HG02678 (cell line): ENCODE data around the gene IDUA.
"Not testable (repeated sequence)": the region's sequence is repeated elsewhere in the genome, so short reads cannot be mapped to it uniquely, and the experiment has no call there.

Source experiments
- ATAC-seq: cut with Tn5 transposase; IDR thresholded peaks from one replicate; pipeline ENCODE4 v1.9.1; 2021; ENCODE audit warnings: mild to moderate bottlenecking, moderate library complexity; ENCODE audit not compliant: unreplicated experiment

Gene IDUA

DNA sequence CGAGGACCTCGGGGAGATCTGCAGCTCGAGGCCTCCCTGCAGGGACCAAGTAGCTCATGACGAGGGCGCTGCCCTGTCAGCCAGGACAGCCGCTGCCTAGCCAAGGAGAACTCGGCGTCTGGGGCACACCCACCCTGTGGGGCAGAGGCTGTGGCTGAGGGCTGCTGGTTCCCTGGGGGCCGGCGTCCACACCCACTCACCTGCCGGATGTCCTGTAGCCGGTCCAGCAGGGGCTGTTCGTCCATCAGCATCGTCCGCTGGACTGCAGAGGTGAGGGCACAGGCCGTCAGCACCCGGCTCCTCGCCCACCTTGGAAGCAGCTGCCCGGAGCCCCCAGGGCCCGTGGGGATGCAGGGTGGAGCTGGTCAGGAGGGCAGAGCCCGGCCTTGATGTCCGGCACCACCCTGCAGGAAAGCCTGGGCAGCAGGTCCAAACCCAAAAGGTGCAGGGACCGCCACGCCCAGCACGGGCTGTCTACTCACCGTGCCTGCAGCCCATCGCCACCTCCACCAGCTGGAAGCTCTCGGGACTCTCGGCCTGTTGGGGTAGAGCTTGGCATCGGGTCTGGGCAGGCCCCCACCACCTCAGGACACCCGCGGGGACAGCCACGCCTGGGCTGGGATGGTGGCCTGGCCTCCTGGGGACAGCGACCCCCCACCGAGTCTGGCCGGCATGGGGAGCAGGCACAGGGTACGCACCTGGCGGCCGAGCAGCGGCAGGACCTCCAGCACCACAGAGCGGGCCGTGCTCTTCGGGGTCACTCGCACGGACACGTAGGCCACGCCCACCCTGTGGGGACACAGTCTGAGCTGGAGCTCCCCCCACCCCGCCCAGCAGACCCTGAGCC is 20.4 kb upstream of the IDUA start:
- ATAC-seq = no peak

- no peak for ATAC-seq
Observed at GRCh38 chr4:967113-968104, 19.4 kb upstream of the IDUA start.

GRCh38 chr4:968221-968620 is 18.6 kb upstream of the IDUA start:
- no peak for ATAC-seq

GRCh38 chr4:968621-969394 is 18.0 kb upstream of the IDUA start:
- ATAC-seq = no peak

- ATAC-seq = no peak
Observed at GRCh38 chr4:970046-970745, 16.6 kb upstream of the IDUA start.

GRCh38 chr4:970854-971520 is 15.9 kb upstream of the IDUA start:
- no peak for ATAC-seq

DNA sequence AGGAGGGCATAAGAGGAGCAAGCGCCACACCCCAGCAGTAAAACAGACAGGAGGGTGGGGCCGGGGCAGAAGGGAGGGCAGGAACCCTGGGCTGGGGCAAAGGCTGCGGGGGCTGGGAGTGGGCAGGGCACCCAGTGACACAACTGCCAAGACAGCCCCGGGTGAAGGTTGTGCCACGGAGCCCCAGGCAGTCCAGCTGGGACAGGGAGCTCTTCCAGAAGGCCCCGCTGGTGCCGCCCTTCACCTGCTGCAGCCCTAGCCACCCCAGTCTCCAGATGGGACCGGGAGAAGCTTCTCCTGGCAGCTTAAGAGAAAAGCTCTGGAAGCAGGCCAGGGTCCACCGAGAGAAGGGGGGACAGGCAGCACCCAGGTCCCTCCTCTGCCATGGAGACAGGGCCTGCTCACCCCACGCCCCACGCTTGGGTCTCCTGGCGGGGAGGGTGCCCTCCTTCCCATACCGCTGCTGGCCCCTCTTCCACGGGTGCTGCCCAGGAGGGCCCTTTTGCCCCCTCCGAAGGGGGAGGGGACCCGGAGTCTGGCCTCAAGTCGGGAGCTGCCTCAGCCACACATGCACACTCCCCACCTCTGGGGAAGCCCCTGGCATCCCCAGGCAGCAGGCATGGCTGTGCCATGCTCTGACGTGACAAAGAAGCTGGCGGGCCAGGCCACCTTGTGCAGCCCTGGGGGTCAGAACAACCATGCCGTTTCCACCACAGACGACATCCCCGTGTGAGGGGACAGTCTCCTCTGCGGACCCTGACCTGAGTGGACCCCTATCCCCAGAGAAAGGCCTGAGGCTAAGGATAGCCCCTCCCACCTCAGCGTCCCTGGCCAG is 15.0 kb upstream of the IDUA start:
- no peak for ATAC-seq

GRCh38 chr4:972651-973424 is 14.0 kb upstream of the IDUA start:
- ATAC-seq = peak; percentile 36

DNA sequence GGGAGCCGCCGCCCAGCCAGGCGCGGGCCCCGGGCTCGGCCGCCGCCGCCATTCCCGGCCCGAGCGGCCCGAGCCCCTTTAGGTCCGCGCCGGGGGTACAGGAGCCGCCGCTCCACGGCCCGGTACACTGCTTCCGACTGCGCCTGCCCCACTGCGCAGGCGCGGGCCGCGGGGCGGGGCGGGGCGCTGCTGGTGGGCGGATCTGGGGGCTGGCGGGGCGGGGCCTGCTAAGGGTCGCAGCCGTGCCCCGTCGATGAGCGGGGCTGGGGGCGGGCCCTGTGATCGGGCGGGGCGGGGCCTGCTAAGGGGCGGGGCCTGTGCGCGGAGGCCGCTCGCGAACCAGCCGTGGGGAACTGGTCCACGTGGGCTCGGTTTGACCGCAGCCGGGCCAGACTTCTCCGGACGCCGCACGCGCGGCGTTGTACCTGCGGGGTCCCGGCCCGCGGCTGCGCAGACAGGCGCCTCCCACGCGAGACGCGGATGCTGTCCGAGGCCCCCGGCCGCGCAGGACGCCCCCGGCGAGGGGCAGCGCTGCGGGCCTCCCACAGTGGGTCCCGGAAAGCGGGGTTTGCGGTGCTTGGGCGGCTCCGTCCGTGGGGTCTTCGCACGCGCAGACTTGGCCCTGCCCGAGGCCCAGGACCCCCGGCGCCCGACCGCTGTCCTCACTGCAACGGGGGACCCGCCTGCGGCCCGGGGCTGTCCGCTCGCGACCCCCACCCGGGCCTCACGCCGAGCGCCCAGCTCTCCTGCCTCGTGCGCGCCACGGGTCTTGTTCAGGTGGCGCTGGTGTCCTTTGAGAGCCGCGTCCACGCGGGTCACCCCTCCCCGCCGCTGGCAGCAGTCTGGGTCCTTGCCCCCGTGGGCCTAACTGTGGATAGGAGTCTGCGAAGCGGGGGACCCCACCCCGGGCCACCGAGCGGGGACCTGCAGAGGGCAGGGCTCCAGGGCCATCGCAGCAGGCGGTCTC is 13.1 kb upstream of the IDUA start, which contains the start of gene DGKQ:
Gene DGKQ (minus strand): TSS at position 139 of the 967 bp plus-strand sequence. CDS start 87 bp downstream, at position 52.
- peak; percentile 76 for ATAC-seq

- no peak for ATAC-seq
Observed at GRCh38 chr4:974668-975067, 12.2 kb upstream of the IDUA start.

GRCh38 chr4:976016-976415 is 10.8 kb upstream of the IDUA start:
- not testable (repeated sequence) for ATAC-seq

GRCh38 chr4:978957-979701 is 7.7 kb upstream of the IDUA start:
- ATAC-seq = no peak

- ATAC-seq = no peak
Observed at GRCh38 chr4:982291-982690, 4.6 kb upstream of the IDUA start.

DNA sequence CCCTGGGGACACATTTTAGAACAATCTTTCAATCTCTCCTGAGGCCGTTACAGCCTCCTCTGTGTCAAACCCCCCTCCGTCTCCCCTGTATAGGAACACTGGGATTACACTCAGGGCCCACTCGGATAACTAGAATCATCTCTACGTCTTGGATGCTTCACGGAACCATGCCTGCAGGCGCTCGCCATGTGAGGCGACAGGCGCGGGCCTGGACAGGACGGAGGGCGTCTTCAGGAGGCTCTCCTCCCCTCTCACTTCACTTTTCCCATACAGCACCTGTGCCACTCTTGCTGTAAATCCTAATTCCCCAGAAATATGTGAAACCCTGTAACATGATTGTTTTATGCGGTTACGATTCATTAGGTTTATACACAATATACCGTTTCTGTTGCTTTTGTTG is 4.0 kb upstream of the IDUA start:
- no peak for ATAC-seq

DNA sequence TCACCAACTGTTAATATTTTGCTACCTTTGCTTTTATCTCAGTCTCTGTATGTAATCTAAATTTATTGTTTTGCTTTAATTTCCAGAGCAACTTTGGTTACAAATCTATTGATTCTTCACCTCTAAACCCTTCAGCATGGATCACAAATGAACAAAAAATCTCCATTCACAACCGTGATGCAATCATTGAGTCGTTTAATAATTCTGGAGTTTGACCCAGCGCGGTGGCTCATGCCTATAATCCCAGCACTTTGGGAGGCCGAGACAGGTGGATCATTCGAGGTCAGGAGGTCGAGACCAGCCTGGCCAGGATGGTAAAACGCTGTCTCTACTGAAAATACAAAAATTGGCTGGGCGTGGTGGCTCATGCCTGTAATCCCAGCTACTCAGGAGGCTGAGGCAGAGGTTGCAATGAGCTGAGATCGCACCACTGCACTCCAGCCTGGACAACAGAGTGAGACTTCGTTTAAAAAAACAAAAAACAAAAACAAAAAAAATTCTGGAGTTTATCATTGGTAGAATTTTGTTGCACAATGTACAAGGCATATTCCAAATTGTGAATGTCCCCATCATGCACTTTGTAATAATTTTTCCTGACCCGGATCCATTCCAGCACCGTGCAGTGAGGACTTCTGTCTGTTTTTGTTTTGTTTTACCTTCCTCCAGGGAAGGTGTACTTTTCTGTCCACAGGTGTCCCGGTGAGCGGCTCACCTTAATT is 2.3 kb upstream of the IDUA start:
- ATAC-seq = no peak
